SH-SY5Y (cell line): ENCODE results near the gene SLC20A1.

ENCODE experiments used
- GATA2 ChIP-seq: IDR thresholded peaks from 2 replicates; pipeline ENCODE4 v1.6.1; 2011; ENCODE audit warnings: mild to moderate bottlenecking, low read depth, low read length
- GATA3 ChIP-seq: IDR thresholded peaks from 2 replicates; pipeline ENCODE4 v1.6.1; 2011; ENCODE audit warnings: low read depth, mild to moderate bottlenecking, low read length, moderate library complexity

The SLC20A1 gene, protein sequence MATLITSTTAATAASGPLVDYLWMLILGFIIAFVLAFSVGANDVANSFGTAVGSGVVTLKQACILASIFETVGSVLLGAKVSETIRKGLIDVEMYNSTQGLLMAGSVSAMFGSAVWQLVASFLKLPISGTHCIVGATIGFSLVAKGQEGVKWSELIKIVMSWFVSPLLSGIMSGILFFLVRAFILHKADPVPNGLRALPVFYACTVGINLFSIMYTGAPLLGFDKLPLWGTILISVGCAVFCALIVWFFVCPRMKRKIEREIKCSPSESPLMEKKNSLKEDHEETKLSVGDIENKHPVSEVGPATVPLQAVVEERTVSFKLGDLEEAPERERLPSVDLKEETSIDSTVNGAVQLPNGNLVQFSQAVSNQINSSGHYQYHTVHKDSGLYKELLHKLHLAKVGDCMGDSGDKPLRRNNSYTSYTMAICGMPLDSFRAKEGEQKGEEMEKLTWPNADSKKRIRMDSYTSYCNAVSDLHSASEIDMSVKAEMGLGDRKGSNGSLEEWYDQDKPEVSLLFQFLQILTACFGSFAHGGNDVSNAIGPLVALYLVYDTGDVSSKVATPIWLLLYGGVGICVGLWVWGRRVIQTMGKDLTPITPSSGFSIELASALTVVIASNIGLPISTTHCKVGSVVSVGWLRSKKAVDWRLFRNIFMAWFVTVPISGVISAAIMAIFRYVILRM

DNA sequence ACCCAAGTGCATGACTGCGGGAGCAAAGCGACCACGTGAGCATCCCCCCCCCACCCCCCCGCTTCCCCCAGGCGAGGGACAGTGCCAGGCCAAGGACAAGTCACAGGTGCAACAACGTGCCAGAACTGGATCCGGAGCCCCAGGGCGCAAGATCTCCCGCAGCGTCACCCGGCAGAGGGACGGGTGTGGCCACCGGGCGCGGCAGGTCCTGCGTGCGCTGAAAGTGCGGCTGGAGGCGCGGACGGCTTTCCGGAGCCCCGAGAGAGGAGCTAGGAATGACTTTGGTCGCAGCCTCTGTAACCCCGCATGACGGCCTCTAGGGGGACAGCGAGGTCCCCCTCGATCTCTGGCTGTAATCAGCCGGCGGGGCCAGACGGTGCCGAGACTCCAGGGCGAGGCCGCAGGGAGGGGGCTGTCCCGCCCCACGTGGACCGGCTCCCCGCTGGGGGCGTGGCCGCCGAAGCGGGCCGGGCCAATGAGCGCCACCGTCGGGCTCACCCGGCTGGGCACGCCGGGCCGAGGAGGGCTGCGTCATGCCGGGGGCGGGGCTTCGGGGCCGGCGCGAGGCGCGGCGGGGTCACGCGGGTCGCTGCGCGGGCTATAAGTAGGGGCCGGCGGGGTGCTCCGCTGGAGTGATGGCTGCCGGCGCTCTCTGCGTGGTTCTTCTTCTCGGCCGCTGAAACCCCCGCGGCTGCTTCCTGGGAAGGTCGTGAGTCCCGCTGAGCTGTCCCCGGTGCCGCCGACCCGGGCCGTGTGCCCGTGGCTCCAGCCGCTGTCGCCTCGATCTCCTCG, at the start of gene SLC20A1:
TSS of gene SLC20A1 (plus strand) at position 630 of the 792 bp plus-strand sequence. CDS start 890 bp downstream, outside the sequence.
- TF ChIP-seq GATA3 (no peak), GATA2 (0 out of 2 replicates have a peak, but pooled peaks have one; percentile 27)

DNA sequence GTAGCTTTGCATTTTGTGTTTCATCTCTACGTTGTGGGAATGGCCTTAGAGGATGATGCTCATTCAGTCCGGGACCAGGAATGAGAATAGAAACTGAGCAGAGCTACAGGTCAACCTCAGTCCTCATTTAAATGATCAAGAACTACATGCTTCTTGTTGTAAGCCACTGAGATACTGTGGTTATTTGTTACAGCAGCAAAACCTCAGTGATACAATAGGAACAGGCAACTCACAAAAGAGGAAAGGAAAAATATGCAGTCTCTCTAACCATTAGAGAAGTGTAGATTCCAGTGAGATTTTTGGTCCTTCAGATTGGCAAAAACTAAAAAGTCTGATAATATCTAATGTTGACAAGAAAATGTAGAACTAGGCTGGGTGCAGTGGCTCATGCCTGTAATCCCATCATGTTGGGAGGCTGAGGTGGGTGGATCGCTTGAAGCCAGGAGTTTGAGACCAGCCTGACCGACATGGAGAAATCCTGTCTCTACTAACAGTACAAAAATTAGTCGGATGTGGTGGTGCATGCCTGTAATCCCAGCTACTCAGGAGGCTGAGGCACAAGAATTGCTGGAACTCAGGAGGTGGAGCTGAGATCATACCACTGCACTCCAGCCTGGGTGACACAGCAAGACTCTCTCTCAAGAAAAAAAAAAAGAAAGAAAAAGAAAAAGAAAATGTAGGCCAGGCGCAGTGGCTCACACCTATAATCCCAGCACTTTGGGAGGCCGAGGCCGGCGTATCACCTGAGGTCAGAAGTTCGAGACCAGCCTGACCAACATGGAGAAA, 48.0 kb upstream of the SLC20A1 start:
- TF ChIP-seq GATA2 (no peak), GATA3 (no peak)

DNA sequence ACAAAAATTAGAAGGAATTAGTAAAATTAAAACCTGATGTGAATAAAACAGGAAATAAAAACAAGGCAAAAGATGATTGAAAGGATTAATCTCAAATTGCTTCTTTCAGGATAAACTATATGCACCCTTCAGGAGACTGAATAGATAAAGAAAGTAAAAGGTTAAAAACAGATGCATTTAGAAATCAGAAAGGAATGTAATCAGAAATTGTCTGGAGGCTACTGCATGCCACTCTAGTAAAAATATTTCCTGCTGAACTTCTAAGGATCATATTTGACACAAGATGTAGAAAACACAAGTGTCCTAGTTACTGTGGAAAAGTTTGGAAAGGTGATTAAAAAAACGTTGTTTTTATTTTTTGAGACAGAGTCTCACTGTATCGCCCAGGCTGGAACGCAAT, 45.1 kb upstream of the SLC20A1 start:
- TF ChIP-seq GATA3 = no peak
- no peak for TF ChIP-seq GATA2

DNA sequence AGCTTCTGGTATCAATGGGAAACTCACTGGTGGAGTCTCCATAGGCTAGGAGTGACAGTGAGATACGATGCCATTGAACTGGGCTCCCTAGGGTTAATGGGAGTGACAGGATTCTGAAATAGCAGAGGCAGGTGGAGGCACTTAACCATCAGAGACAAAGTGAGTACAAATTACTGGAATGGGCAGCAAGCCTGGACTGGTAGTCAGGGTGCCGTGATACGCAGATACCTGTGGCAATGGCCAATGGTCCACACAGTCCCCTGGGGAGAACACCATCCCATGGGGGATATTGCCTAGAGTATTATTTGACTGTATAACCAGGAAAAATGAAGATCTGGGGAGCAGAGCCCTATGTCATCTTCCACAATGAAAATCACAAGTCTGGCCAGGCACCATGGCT, 44.0 kb upstream of the SLC20A1 start:
- no peak for TF ChIP-seq GATA2
- no peak for TF ChIP-seq GATA3

DNA sequence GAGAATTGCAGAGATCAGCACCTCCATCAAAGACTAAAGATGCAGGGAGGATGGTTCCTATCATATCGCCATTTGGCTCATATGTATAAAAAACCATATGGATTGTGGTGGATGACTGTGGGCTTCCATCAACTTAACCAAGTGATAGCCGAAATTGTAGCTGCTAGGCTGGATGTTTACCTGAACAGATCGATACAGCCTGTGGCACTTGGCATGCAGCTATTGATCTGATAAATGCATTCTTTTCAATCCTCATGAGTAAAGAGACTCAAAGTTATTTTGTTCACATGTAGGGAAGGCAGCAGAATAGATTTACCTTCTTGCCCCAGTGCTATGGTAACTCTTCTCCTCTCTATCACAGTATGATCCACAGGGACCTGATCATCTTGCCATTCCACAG, 42.8 kb upstream of the SLC20A1 start:
- no peak for TF ChIP-seq GATA2
- no peak for TF ChIP-seq GATA3

DNA sequence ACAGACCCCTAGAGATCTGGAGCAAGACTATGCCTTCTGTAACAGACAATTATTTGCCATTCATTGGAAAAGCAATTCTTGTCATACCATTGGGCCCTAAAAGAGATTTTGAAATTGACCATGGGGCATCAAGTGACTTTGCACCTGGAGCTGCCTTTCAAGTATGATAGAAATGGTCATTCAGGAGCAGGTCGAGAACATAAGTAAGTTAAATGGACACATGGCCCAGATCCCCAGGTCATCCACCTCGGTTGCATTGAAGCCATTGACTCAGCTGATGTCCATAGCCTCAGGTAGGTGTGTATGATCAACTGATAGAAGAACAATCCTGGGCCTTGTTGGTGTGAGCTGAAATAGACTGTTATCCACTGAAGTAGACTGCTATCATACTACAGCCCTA, 42.0 kb upstream of the SLC20A1 start:
- TF ChIP-seq GATA2 (no peak), GATA3 (no peak)

DNA sequence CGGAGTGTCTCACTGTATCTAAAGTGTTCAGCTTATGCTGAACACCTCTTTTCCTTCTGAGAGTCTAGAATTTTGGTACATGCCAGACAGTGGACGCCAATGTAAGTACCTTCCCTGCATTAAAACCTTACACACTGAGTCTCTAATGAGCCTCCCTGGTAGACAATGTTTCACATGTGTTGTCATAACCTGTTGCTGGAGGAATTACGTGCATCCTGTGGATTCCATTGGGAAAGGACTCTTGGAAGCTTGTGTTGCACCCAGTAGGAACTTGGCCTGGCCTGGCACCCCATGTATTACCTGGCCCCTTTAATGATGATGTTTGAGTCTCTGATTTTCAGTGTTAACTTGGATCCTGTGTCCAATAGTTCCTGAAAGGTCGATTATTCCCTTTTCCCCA, 40.8 kb upstream of the SLC20A1 start:
- TF ChIP-seq GATA2 (no peak), GATA3 (no peak)

DNA sequence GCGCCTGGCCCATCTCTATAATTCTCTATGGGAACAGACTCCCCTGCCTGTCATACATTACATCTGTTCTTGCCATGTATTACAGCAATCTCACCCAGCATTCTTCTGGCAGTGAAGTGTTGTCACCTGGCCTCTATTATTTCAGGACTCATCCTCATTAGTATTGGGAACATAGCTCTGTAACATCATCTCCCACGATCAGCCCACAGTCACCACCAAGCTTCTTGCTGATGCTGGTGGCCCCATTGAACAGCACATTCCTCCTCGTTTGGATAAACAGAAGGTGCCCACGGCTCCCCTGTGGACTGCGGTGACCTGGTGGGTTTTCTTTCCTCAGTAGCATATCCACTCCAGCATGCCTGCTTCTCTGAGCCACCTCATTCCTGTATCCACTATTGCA, 39.8 kb upstream of the SLC20A1 start:
- TF ChIP-seq GATA3 (no peak), GATA2 (no peak)

DNA sequence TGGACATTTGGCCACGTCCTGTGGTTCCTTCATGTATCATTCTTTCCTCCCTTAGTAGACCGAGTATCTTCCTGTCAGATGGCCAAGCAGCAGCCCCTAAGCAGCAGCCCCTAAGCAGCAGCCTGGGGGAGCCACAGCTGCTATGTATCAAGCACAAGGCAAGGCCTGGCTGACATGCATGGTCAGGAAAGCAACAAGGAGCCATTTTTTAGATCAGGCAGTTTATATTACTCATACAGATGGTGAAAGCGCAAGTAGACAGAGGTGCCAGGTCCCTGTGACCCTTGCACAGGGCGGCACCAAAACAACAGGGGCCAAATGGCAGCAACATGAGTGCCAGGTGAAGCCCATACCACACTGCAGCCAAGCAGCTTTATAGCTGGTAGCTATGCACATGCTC, 39.2 kb upstream of the SLC20A1 start:
- no peak for TF ChIP-seq GATA2
- no peak for TF ChIP-seq GATA3

DNA sequence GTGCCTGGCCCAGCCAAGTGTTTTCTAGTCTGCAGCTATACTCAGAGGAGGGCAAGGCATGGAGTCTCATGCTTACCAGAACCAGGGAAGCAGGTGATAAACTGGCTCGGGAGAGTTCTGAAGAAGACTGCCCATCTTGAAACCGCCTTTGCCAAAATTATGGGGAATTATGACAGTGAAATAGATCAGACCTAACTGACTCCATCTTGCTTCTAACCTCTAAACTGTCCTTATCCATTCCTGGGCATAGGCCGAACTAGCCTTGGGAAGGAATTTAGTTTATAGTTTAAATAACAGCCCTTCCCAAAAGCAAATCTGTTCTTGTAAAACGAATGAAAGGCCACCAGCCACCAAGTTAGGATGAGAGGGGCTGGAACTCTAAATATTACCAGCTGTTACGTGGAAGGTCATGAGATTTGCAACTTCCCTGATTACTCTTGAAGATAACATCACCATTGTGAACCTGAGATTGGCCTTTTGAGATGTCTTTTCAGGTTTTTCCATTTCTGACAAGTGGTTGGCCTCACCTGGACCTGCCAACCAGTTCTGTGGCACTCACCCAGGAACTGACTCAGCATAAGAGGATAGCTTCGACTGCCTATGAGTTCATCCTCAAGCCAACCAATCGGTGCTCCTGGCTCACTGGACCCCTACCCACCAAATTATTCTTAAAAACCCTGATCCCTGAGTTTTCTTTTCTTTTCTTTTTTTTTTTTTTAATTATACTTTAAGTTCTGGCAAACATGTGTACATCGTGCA, 37.9 kb upstream of the SLC20A1 start:
- TF ChIP-seq GATA3 (no peak), GATA2 (no peak)

DNA sequence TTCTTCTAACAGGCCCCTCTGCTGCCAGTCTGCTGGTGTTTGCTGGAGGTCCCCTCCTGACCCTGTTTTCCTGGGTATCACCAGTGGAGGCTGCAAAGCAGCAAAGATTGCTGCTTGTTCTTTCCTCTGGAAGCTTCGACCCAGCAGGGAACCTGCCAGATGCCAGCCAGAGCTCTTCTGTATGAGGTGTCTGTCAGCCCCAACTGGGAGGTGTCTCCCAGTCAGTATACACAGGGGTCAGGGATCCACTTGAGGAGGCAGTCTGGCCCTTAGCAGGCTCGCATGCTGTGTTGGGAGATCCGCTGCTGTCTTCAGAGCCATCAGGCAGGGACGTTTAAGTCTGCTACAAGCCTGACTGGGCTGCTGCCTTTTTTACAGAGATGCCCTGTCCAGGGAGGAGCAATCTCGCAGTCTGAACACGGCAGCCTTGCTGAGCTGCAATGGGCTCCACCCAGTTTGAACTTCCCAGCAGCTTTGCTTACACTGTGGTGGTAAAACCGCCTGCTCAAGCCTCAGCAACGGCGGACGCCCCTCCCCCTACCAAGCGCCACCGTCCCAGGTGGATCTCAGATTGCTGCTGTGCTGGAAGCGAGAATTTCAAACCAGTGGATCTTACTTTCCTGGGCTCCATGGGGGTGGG, 31.4 kb upstream of the SLC20A1 start:
- TF ChIP-seq GATA3 (no peak), GATA2 (no peak)

DNA sequence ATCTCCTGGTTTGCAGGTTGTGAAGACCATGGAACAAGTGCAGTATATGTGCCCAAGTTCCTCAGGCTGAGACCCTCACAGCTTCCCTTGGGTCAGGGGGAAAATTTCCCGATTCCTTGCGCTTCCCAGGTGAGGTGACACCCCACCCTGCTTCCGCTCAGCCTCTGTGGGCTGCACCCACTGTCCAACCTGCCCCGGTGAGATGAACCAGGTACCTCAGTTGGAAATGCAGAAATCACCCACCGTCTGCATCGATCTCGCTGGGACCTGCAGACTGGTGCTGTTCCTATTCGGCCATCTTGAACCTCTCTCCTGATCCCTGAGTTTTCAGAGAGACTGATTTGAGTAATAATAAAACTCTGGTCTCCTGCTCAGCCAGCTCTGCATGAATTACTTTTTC, 30.7 kb upstream of the SLC20A1 start:
- TF ChIP-seq GATA2 (no peak), GATA3 (no peak)
